Putamen (tissue), 1 donor: ENCODE results near the gene YPEL2.

ENCODE experiments used
- DNase-seq: peaks from one replicate; pipeline ENCODE4 v3.0.0-alpha.2; 2016; ENCODE audit warnings: low spot score

Gene YPEL2

DNA sequence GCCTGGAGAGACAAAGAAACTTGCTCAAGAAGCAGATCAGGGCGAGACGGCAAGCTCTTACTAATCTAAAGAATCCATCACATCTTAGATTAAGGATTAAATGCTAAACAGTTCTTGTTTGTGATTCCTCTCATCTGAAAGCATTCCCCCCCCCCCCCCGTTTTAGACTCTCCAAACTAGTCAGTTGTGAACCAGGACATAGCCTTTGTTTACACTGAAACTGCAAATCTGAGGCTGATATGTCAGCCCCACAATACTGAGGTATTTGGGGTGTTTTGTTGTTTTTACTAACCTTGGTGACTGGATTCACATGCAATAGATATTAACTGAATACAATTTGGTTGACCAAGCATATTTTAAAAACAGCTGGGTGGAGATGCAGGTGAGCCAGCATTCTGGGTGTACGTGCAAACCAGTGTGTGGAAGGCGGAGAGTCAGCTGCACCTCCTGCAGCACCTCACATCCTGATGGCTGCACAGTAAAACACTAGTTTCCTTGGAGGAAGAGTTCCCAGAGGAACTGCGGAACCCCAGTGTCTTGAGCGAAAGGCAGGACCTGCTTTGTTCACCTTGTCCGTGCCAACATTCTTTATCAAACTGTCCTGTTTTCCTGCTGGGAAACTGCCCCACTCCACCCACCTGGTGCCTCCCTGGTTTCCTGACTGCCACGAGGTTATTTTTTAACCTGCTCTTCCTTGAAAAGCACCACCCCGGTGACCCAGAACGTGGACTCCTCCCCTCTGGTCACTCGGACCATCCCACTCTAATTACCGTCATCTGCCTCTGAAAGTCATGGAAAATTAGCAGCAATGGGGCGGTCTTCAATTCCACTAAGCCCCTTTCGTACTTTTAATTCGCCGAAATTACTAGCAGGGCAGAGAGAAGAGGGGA is 1.2 kb upstream of the YPEL2 start:
- no peak for DNase-seq

DNA sequence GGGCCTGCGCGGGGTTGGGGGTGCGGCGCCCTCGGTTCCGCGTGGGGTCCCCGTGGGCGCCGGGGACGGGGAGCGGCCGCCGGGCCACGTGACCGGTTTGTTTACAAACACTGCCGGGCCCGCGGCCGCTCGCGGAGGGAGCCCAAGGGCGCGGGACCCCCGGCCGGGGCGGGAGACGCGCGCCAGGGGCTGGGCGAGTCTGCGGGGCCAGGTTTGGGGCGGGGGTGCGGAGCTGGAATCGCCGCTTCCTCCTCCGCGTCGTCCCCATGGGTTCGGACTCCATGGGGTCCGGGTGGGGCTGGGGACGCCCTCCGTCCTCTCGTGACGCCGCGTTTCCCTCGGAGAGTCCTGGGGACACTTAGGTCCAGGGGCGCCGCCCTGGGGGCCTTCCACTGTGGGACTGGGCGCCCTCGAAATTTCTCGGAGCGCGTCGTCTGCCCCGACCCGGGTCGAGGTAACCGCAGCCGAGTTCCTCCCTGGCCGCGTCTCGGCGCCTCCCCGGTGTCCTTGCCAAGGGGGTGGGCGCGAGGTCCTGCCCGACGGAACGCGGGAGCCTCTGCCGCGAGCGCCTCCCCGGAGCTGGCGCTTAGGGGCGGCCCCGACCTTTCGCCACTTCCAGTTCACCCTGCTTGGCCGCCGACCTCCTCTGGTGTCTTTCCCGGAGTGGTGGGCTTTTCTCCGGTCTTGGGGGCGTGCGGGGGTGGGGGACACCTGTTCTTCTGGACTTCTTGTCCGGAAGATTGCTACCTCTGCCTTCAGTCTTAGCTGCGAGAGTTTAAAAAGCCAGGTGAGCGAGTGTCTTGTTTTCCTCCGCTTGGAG is 684 bp downstream of the YPEL2 start:
- no peak for DNase-seq

DNA sequence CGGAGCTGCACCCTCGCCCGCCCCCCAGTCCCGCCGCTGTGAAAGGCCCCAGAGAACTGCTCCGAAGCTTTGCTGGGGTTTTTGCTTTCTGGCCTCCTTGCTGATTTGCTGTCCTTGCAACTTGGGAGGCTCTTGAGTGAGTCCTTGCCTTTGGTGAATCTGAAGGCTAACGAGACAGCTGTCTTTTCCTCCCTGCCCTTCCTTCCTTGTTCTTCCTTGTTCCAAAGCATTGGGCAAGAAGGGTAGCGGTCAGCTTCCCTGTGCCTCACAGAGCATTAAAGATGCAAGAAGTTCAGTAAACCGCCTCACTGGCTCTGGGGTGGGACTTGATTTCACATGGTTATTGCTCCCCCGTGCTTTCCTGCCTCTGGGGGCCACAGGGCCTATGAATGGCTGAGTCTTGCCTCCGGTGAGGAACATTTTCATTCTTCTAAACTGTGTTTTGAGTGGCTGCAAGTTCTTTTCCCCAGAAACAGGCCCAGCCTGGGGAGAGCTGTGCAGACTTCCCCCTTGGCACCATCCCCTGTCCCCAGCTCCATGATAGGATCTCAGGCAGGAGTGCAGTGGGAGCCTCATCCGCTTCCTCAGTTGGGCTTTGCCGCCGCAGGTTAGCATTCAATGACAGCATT is 1.4 kb downstream of the YPEL2 start:
- DNase-seq, result peak; percentile 42

DNA sequence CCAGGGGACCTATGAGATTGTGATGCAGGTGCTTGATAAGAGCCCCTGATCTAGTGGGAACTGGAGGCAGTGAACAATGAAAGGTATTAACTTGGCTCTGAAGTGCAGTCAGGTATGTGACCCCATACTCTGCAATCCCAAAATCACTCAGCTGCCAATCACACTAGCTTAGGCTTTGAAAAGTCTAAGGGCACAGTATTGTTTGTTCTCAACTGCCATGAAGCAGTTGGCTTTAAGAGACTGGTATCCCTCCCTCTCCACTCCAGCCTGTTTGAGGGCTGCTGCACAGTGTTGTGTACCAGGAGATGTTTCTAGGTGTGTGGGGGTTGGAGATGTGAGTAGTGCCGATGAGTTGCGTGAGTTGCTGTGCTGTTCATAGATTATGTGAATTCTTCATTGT is 2.4 kb downstream of the YPEL2 start:
- no peak for DNase-seq

DNA sequence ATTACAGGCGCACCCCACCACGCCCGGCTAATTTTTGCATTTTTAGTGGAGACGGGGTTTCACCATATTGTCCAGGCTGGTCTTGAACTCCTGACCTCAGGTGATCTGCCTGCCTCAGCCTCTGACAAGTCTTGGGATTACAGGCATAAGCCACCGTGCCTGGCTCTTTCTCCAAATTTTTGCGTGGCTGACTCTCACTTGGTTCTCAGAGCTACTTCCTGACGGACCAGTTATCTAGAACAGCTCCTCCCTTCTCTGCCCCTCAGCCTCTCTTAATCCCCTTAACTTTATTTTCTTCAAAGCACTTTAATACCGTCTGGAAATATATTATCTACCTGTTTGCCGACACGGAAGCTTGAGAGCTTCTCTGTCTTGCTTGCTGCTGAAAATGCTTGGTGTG is 4.2 kb downstream of the YPEL2 start:
- DNase-seq, result no peak

DNA sequence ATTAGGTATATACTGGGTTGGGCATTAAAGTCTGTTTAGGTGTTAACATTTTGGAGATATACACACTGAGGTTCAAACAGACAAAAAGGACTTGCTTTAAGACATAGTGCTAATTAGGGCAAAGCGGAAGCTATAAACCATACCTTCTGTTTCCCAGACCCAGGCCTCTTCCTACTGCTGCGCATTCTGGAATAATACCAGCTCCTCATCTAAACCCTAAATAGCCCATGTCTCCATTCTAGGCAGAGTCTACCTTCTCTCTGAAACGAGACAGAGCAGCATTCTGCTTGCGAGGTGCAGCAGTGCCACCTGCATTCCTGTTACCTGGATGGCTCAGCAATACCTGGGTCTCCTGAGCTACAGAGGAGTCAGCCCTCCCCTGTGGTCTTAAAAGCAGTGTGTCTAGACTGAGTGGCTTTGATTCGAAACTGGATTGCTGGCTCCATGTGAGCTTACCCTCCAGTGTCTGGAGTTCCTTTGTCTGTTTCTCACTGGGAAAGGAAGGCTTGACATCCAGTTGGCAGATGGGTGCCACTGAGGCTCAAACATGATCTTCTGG is 6.4 kb downstream of the YPEL2 start:
- DNase-seq, result no peak

DNA sequence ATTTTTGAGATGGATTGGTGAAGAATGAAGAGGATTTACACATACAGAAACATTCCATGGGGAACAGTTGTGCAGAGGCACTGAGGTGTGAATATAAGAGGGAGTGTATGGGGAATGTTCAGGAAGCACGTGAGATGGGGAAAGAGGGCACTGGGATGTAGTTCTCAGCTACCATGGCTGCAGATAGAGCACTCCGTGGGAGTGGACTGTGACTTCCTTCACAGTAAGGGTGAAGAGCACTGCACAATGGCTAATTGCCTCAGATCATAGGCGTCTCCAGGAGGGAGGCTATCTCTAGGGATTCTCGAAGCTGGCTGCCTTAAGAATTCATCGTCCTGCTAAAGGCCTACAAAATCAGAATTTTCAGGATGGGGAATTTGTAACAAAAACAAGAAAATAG is 7.0 kb downstream of the YPEL2 start:
- no peak for DNase-seq

DNA sequence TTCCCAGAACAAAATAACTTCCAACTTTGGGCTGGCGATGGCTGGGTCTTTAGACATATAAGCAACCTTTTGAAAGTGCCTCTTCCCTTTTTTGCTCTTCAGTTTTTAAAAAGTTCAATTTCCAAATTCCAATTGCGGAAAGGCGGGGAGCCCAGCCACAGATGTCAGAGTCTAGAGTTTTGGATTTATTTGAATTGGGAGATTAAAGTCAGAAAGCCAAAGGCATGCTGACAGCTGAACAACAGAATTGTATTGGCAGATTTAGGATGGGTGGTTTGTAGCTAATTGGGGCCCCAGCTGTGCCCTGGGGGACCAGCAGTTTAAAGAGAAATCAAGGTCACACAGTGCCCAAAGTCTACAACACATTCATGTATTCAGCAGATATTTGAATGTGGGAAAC is 10.5 kb downstream of the YPEL2 start:
- no peak for DNase-seq

DNA sequence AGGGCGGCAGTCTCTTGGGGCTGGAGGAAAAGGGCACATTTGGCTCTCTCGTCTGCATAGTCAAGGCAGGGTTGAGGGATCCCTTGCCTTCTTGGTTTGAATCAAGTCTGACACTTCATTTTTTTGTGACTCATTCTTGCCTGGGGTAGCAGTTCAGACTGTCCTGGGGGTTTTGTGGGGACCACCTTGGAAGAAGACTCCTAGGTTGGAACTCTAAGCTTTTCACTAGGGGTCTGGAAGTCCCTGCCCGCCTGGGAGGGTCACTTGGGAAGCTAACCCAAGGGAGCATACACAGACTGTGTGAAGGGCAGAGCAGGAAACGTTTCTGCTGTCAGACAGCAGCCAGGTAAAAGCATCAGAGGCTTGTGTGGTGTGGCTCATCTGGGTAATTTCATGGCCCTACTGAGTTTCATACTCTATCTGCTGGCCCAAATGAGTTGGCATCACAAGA is 11.3 kb downstream of the YPEL2 start:
- DNase-seq, result no peak

DNA sequence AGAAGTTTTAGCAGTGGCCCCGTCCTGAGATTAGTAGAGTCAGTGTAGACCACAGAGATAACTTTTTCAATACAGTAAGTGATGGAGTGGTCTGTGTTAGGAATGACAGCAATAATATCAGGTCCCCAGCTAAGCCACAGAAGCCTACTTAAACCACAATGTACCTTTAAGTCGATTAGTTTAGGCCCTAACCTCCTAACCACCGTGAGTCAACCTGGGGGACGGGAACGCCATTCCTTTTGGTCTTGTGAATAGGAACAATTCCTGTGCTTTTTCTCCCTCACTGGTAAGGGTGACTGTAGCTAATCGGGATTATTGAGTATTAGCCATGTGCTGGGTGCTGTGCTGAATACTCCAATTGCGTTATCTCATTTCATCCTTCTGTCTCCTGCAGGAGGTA is 14.0 kb downstream of the YPEL2 start:
- no peak for DNase-seq

DNA sequence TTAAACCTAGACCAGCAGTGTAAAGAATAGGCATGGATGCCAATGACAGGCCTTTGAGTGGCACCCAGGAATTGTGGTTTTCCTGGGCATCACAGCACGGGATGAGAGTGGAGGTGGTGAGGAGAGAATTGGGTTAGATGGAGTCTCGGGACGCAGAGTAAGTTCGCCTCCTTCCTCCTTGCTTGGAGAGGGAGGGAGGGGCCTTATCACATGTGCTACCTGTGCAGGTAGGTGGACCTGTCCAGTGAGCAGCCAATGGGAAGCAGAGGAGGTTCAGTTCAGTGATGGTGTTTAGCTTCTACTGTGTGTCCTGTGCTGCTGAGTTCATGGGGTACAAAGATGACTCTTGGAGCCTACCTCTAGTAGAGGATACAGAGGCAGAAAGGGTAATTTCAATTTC is 14.9 kb downstream of the YPEL2 start:
- no peak for DNase-seq

DNA sequence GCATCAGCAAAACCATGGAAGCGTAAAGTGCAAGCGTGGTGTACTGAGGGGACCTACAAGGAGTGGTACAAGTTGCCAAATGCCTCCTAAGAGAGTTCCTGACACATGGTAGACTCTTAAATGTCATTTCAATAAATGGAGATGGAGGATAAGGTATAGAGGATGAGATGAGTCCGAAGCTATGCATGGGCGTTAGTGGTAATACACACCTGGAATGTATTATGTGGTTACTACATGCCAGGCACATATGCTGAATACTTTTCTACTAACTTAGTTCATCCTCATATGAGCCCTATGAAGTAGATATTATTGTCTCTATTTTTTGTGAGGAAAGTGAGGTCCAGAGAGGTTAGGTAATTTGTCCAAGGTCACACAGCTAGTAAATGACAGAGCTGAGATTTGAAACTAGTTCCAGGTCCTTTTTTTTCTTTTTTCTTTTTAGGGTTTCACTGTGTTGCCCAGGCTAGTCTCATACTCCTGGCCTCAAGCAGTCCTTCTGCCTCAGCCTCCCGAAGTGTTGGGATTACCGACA is 15.5 kb downstream of the YPEL2 start:
- DNase-seq, result no peak

DNA sequence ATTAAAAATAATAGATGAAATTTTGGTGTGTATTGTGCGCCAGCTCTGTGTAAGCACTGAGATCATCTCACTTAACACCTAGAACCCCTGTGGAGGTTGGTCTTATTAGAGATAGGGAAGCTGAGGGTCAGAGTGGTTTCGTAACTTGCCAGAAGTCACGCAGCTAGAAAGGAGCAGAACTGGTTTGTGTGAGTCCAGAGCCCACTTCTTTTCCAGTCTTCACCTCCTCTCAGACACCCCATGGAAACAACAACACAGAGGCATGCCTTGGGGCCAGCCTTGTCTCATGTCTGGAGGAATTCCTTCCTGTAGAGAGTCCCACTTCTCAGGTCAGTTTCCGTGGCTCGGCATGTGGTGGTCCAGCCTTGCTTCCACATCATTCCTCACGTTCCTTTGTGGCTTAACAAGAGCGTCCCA is 16.5 kb downstream of the YPEL2 start:
- no peak for DNase-seq

DNA sequence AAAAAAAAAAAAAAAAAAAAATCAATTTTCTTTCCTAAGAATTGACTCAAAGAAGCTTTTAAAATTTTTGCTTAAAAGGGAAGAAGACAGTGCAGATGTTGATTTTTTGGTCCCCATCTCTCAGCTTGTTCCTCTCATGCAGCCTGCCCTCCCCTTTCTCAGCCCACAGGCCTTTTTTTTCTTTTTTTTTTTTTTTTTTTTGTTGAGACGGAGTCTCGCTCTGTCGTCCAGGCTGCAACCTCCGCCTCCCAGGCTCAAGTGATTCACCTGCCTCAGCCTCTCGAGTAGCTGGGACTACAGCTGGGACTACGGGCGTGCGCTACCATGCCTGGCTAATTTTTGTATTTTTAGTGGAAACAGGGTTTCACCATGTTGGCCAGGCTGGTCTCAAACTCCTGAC is 17.7 kb downstream of the YPEL2 start:
- no peak for DNase-seq

DNA sequence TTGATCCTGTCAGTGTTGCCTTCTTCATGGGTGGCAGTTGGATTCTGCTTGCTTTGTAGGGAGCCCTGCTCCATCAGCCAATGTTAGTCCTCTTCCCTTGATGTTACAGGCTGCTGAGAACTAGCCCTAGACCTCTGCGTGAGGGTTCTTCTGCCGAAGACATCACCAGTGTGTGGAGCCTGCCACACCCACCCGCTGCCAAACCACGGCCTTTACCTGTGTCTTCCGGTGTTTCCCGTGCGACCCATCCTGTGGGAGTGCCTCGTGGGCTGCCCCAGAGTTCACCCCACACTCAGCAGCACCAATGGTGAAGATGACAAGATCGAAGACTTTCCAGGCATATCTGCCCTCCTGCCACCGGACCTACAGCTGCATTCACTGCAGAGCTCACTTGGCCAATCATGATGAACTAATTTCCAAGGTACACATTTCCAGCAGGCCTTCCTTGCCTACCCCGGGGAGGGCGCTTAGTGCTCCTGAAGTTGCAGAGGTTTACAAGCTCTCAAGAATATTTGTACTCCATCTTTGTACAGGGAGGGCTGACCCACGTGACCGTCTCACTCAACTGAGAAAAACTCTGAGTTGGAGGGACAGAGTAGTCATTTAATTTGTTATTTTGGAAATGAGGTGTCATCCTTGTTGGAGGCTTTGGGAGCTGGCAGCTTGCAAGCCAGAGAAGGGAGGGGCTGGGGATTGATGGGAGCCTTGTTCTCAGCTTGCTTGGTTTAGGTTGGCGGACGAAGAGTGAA is 21.8 kb downstream of the YPEL2 start:
- DNase-seq, result no peak

DNA sequence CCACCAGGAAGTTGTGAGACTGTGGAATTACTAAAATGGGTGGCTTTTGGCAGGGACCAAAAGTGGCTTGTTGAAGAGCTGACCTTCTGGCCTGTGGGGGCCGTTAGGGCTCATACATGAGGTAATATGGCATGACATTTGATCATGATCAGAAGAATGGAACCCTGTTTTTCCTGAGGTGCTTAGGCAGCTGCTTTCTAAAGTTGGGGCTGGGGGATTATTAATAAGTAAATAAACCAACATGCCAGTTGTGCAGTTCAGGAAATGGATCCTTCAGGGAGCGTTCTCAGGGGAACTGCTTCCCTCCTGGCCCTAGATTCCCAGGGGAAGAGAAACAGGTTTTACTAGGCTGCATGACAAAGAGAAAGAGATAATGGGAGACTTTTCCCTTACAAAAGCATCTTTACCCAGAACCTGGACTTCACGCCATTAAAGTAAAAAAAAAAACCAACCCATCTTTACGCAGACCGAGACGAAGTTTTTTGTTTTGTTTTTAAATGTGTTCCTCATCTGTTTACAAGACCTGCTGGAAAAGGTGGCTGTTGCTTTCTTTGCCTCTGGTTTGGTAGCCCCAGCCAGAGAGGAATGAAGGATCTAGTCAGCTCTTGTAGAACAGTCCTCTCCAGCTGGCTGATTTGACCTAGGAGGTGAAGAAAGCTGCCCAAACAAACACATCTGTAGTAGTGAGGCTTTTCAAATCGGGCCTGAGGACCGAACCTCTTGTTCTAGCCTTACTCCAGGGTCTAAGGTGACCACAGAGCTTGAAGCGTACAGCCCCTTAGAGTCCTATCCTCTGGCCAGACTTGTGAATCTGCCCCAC is 22.7 kb downstream of the YPEL2 start:
- no peak for DNase-seq

DNA sequence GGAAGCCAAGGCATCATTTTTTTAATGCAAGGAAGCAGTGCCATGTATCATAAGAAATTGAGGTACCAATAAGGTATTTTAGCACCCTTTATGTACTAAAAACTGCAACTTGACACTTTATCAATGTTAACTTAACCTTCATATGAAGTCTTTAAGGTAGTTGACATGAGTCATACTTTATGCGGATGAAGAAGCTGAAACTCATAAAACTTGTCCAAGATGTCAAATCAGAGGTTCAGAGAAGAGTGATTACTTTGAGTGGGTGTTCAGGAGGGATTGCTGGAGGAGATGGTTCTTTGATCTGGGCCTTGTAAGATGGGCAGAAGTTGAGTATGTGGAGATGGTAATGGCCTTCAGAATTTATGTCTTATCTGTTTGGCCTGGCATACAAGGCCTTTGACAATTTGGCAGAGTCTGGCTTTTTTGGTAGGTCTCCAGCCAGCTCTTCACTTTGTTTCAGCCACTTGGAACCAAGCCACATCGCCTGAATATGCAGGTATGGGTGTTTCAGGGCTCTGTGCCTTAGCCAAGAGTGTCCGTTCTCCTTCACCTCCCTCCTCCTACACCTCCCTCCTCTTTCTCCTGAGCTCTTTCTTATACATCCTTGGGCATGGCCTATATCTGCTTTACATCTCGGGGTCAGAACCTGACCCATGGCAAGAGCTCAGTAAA is 23.7 kb downstream of the YPEL2 start:
- no peak for DNase-seq

DNA sequence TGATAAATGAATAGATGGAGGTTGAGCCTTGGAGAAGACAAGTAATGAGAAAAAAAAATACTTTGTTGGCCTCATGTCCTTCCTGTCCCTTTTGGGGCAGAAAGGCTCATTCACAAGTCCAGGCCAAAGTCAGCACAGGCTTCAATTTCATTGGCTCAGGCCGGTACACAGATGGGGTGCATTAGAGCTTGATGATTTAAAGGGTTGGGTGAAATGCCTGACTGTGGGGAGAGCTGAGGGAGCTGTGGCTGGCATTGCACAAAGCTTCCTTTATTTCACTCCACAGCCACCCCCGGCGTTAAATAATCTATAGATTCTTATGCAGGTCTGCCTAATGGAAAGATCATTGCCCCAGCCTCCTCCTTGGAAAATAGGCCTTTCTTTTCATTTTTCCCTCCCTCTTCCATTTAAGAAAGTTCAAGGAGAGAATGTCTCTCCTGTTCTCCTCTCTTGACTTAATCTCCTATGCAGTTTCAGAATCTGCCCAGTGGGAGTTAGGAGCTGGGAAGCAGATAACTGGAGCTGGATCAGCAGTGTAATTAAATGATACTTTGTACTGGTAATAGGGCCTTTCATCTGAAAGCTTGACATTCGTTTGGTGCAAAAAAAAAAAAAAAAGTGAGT is 24.4 kb downstream of the YPEL2 start:
- peak; percentile 86 for DNase-seq

DNA sequence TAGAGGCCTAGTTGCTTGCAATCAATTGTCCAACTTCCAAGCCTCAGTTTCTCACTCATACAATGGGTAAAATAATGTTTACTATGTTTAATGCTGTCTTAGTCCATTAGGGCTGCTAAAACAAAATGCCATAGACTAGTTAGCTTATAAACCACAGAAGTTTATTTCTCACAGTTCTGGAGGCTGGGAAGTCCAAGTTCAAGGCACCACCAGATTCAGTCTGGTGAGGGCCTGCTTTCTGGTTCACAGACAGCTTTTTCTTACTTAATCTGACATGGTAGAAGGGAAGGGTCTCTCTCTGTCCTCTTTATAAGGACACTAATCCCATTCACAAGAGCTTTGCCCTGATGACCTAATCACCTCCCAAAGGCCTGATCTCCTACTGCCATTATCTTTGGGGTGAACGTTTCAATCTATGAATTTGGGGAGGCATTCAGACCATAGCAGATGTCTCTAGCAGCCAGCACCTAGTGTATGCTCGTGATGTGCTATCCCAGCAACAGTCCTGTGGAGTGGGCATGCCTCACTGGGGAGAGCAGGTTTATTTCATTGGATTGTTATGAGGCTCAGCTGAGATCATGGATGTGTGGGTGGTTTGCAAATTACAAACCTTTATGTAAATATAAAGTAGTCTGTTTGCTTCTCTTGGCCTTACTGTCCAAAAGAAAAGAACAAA is 25.2 kb downstream of the YPEL2 start:
- no peak for DNase-seq
